GM12865 (cell line): Measurements from ENCODE around the gene PAX8.

ENCODE experiments used
- DNase-seq: peaks from one replicate; pipeline ENCODE4 v3.0.0; 2010; ENCODE audit warnings: low read depth
- H3K4me3 ChIP-seq: 2 replicates; pipeline ENCODE4 v1.5.1; 2011; ENCODE audit warnings: mild to moderate bottlenecking, low read depth, low read length, control low read depth
- CTCF ChIP-seq: IDR thresholded peaks from 2 replicates; pipeline ENCODE4 v1.5.1; 2011; ENCODE audit warnings: low read length, control low read depth, low read depth, inconsistent platforms; ENCODE audit not compliant: insufficient read depth; ENCODE audit errors: missing control alignments

The PAX8 gene

GRCh38 chr2:113282747-113283533 is 4.2 kb upstream of the PAX8 start:
- H3K4me3 ChIP-seq = no peak overlapping the region
- TF ChIP-seq CTCF = no peak
- no peak for DNase-seq

GRCh38 chr2:113281910-113282746 is 3.4 kb upstream of the PAX8 start:
- no peak overlapping the region for H3K4me3 ChIP-seq
- no peak for DNase-seq
- TF ChIP-seq CTCF = no peak

- DNase-seq = no peak
- no peak overlapping the region for H3K4me3 ChIP-seq
- TF ChIP-seq CTCF = no peak
Observed at GRCh38 chr2:113278073-113278741, 514 bp downstream of the PAX8 start.

GRCh38 chr2:113277474-113278072 is 1.1 kb downstream of the PAX8 start:
- no peak for TF ChIP-seq CTCF
- no peak for DNase-seq
- H3K4me3 ChIP-seq = no peak overlapping the region

GRCh38 chr2:113276761-113277425 is 1.8 kb downstream of the PAX8 start:
- no peak for DNase-seq
- TF ChIP-seq CTCF = no peak
- H3K4me3 ChIP-seq = no peak overlapping the region

GRCh38 chr2:113276216-113276760 is 2.4 kb downstream of the PAX8 start:
- TF ChIP-seq CTCF = no peak
- DNase-seq = no peak
- H3K4me3 ChIP-seq = no peak overlapping the region
